ENCODE data around the gene AMACR. TPM values are rescaled to one million over a fixed set of nuclear protein-coding genes. Genes with fewer than 3 reads are reported as not detected.

The AMACR gene
- total RNA-seq, 2 donors from 2014 or later: 7.3 to 8.4 TPM

DNA sequence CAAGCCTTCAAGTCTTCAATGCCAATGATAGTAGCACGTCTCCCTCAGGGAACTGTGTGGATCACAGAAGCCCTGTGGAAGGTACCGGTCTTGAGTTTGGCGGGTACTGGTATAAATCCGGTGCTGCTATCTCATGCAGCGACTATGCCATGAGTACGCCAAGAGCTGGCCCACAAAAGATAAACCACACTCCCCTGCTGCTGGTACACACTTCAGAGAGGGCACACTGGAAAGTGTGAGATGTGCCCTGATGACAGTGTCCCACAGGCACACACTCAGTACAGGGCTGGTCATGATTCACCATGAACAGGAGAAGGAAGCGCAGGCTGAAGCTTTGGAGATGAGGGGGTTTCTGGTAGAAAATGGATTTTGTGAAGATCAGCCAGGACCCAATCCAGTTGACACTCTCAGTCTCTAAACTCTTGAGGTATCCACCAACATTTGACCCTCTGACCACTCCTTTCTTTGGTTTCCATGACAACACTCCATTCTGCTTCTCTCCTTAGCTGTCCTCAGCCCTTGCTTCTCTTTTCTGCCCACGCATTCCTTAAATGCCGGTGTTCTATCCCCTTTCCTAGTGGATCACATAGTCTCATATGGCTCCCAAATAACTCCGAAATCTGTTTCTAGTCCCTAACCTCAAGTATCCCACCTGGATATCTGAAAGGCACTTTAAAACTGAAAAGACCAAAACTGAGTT lies 5.1 kb downstream of the AMACR start:
- Histone ChIP-seq H3K4me3 (no peak overlapping the region), H3K27ac (no peak overlapping the region), H3K9me3 (no peaks in the 10 kb centered on the region), H3K4me1 (ENCODE audit: control insufficient read depth in 1 of 2, low read depth in 2 of 2) (peaks cover 5 to 14% of the 10 kb centered on the region in 2 donors), H3K27me3 (replicated peaks; ENCODE audit: insufficient read depth) (no peaks in the 10 kb centered on the region), H3K36me3 (peaks cover 4% of the 10 kb centered on the region)
- TF ChIP-seq CTCF (IDR thresholded peaks at IDR 0.05): no peak
- ATAC-seq (ENCODE audit: insufficient number of reproducible peaks, low FRiP score, low read depth) (no peak), DNase-seq (ENCODE audit: low spot score) (no peak)

- H3K4me1 ChIP-seq (ENCODE audit: control insufficient read depth in 1 of 2, low read depth in 2 of 2): peaks cover 0 to 10% of the 10 kb centered on the region in 2 donors
- H3K4me3 ChIP-seq: no peak overlapping the region
- H3K36me3 ChIP-seq: peaks cover 4% of the 10 kb centered on the region
- DNase-seq (ENCODE audit: low spot score) (no peak), ATAC-seq (ENCODE audit: insufficient number of reproducible peaks, low FRiP score, low read depth) (no peak)
- no peaks in the 10 kb centered on the region for H3K9me3 ChIP-seq
- TF ChIP-seq CTCF (IDR thresholded peaks at IDR 0.05): no peak
- no peaks in the 10 kb centered on the region for H3K27me3 ChIP-seq (replicated peaks; ENCODE audit: insufficient read depth)
- H3K27ac ChIP-seq: no peak overlapping the region
Observed at GRCh38 chr5:34001241-34001841, 6.5 kb downstream of the AMACR start.

- H3K4me1 ChIP-seq (ENCODE audit: control insufficient read depth in 1 of 2, low read depth in 2 of 2): peaks cover 0 to 6% of the 10 kb centered on the region in 2 donors
- TF ChIP-seq CTCF (IDR thresholded peaks at IDR 0.05): no peak
- peaks cover 4% of the 10 kb centered on the region for H3K36me3 ChIP-seq
- H3K9me3 ChIP-seq: no peaks in the 10 kb centered on the region
- DNase-seq (ENCODE audit: low spot score): no peak
- H3K27me3 ChIP-seq (replicated peaks; ENCODE audit: insufficient read depth): no peaks in the 10 kb centered on the region
- H3K27ac ChIP-seq: no peak overlapping the region
- no peak for ATAC-seq (ENCODE audit: insufficient number of reproducible peaks, low FRiP score, low read depth)
- H3K4me3 ChIP-seq: no peak overlapping the region
Observed at GRCh38 chr5:33999978-34000377, 7.9 kb downstream of the AMACR start.

DNA sequence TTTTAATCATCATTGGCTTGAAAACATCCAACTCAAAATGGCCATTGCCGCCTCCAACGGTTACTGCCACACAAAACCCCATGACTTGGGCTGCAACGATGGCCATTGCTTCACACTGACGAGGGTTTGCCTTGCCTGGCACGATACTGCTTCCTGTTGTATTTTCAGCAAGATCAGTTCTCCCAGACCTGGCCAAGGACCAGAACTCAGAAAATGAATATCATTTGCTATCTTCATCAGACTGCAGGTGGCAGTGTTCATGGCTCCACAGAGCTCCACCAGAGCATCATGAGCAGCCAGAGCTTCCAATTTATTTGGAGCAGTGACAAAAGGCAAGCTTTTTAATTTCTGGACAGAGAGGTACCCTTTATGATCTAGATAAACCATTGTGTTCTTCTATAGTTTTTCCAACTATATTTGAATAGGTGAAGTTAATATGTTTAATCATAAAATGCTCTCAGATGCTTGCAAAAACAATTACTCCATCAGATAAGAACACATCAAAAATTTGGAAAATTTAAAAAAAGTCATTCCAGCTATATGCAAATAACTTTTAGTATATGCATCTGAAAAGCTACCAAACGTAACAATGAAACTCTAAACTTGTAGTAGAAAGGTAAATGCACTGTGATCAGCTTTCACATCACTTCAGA lies 10.4 kb downstream of the AMACR start:
- H3K9me3 ChIP-seq: no peaks in the 10 kb centered on the region
- ATAC-seq (ENCODE audit: insufficient number of reproducible peaks, low FRiP score, low read depth): peak; percentile 53
- H3K36me3 ChIP-seq: peaks cover 6% of the 10 kb centered on the region
- peaks cover 0 to 6% of the 10 kb centered on the region in 2 donors for H3K4me1 ChIP-seq (ENCODE audit: control insufficient read depth in 1 of 2, low read depth in 2 of 2)
- peak overlapping the region; percentile 33 to 54 for H3K27ac ChIP-seq
- no peaks in the 10 kb centered on the region for H3K27me3 ChIP-seq (replicated peaks; ENCODE audit: insufficient read depth)
- peak; percentile 50 for TF ChIP-seq CTCF (IDR thresholded peaks at IDR 0.05)
- DNase-seq (ENCODE audit: low spot score): peak; percentile 8
- no peak overlapping the region for H3K4me3 ChIP-seq

DNA sequence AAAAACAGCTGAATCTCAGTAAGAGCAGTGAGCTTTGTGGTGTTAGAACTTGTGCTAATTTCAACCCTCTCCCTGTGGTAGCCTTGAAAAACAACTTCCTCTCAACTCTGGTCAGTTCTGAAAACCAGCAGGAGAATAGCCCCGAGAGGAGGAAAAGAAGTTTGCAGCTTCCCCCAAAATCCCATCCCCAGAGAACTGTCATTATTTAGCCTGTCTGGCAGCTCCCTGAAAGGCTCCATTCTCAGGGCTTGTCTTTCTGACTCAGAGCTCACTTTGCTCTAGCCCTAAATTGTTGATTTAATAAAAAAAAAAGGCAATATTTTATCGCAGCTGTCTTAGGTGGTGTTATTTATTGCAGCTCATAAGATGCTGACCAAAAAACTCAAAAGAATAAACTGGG lies 12.0 kb downstream of the AMACR start:
- DNase-seq (ENCODE audit: low spot score) (no peak), ATAC-seq (ENCODE audit: insufficient number of reproducible peaks, low FRiP score, low read depth) (no peak)
- Histone ChIP-seq H3K27me3 (replicated peaks; ENCODE audit: insufficient read depth) (no peaks in the 10 kb centered on the region), H3K4me1 (ENCODE audit: control insufficient read depth in 1 of 2, low read depth in 2 of 2) (peaks cover 0 to 6% of the 10 kb centered on the region in 2 donors), H3K4me3 (no peak overlapping the region), H3K36me3 (peaks cover 2% of the 10 kb centered on the region), H3K9me3 (no peaks in the 10 kb centered on the region), H3K27ac (no peak overlapping the region)
- no peak for TF ChIP-seq CTCF (IDR thresholded peaks at IDR 0.05)
